Natural killer cell (primary cell): ENCODE data around the gene GRAMD2B. TPM values are rescaled to one million over a fixed set of nuclear protein-coding genes. Genes with fewer than 3 reads are reported as not detected.

Experiments used
- ATAC-seq, 3 donors: fragments of 150-1000 bp in 2 of 3; fragments of 200-7000 bp in 1 of 3; cut with Tn5 transposase; 1 replicate in 1 of 3; 2 replicates in 2 of 3; pipeline ENCODE4 v1.10.0; 2021; ENCODE audit warnings: mild to moderate bottlenecking in 2 of 3, moderate library complexity in 2 of 3
- DNase-seq, 2 donors: peaks; one replicate each; pipeline versions ENCODE4 v3.0.0 to v3.0.0-alpha.2; 2013 to 2021; ENCODE audit warnings: mixed read lengths in 1 of 2
- H3K27ac ChIP-seq: one replicate; pipeline ENCODE4 v1.5.1; 2013; ENCODE audit warnings: mild to moderate bottlenecking, low read length
- H3K27me3 ChIP-seq: one replicate; pipeline ENCODE4 v1.6.1; 2013; ENCODE audit warnings: low read length; ENCODE audit not compliant: control insufficient read depth, insufficient read depth
- H3K36me3 ChIP-seq: one replicate; pipeline ENCODE4 v1.6.1; 2013; ENCODE audit warnings: low read length; ENCODE audit not compliant: control insufficient read depth, insufficient read depth
- H3K4me1 ChIP-seq: one replicate; pipeline ENCODE4 v1.6.1; 2013; ENCODE audit warnings: low read length; ENCODE audit not compliant: control insufficient read depth, insufficient read depth
- H3K4me3 ChIP-seq: one replicate; pipeline ENCODE4 v1.5.1; 2013; ENCODE audit warnings: low read length
- H3K9me3 ChIP-seq: one replicate; pipeline ENCODE4 v1.6.1; 2013; ENCODE audit warnings: low read length; ENCODE audit not compliant: control insufficient read depth, insufficient read depth
- H3K27ac Mint-ChIP-seq, 2 donors: one replicate each; pipeline ENCODE4 v1.8.0; 2022; ENCODE audit warnings: mild to moderate bottlenecking in 2 of 2, mixed read lengths in 2 of 2, moderate library complexity in 1 of 2
- H3K27me3 Mint-ChIP-seq, 2 donors: one replicate each; pipeline ENCODE4 v1.8.0; 2022; ENCODE audit warnings: low read depth in 2 of 2, mixed read lengths in 2 of 2
- H3K36me3 Mint-ChIP-seq: one replicate; pipeline ENCODE4 v1.8.0; 2022; ENCODE audit warnings: mixed read lengths
- H3K4me1 Mint-ChIP-seq, 2 donors: one replicate each; pipeline ENCODE4 v1.8.0; 2022; ENCODE audit warnings: mixed read lengths in 2 of 2
- H3K4me3 Mint-ChIP-seq: one replicate; pipeline ENCODE4 v1.8.0; 2022; ENCODE audit warnings: mild to moderate bottlenecking, moderate library complexity, mixed read lengths
- H3K9me3 Mint-ChIP-seq, 2 donors: one replicate each; pipeline ENCODE4 v1.8.0; 2022; ENCODE audit warnings: mixed read lengths in 2 of 2
- WGBS: methylation state at CpG from one replicate; pipeline ENCODE4 v1.1.7; 2013; ENCODE audit warnings: missing lambda C conversion rate; ENCODE audit not compliant: insufficient coverage; 5-methylcytosine and 5-hydroxymethylcytosine counted together
- intact Hi-C: fragments of 100-400 bp; cut with micrococcal nuclease; formaldehyde crosslinking; loops from one replicate; pipeline ENCODE4 v1.14.2; 2022
- total RNA-seq, 4 donors: library from RNA; stranded (reverse); fragments of 120-200 nt in 1 of 4; gene quantifications; one replicate each; pipeline versions ENCODE4 v1.2.3 to v1.2.4, GENCODE V29; 2013 to 2022
- TF ChIP-seq, protein P1 (sequence below): fragments of 200-600 bp; IDR thresholded peaks from one replicate; pipeline ENCODE4 v1.8.0; 2022; ENCODE audit warnings: antibody characterized with exemption

GRAMD2B gene
- total RNA-seq, 3 donors from 2014 or later (not counting 1 experiment from before 2014, with no cell fraction given), result 9.2 to 15.4 (median 10.0) TPM

GRCh38 chr5:126454535-126454934 is 31.3 kb downstream of the GRAMD2B start:
- H3K9me3 ChIP-seq, result no peaks in the 10 kb centered on the region
- no peaks in the 10 kb centered on the region for H3K36me3 ChIP-seq
- H3K9me3 Mint-ChIP-seq, result no peaks in the 10 kb centered on the region
- H3K4me1 Mint-ChIP-seq, result peaks cover 33 to 42% of the 10 kb centered on the region in 2 donors
- H3K27me3 ChIP-seq, result no peaks in the 10 kb centered on the region
- intact Hi-C loops, result no loop called here
- ATAC-seq, result no peak
- H3K4me1 ChIP-seq, result peaks cover 17% of the 10 kb centered on the region
- no peak overlapping the region for H3K4me3 ChIP-seq
- H3K4me3 Mint-ChIP-seq, result no peak overlapping the region
- H3K27me3 Mint-ChIP-seq, result no peaks in the 10 kb centered on the region
- no peak overlapping the region for H3K27ac Mint-ChIP-seq
- TF ChIP-seq, protein P1, sequence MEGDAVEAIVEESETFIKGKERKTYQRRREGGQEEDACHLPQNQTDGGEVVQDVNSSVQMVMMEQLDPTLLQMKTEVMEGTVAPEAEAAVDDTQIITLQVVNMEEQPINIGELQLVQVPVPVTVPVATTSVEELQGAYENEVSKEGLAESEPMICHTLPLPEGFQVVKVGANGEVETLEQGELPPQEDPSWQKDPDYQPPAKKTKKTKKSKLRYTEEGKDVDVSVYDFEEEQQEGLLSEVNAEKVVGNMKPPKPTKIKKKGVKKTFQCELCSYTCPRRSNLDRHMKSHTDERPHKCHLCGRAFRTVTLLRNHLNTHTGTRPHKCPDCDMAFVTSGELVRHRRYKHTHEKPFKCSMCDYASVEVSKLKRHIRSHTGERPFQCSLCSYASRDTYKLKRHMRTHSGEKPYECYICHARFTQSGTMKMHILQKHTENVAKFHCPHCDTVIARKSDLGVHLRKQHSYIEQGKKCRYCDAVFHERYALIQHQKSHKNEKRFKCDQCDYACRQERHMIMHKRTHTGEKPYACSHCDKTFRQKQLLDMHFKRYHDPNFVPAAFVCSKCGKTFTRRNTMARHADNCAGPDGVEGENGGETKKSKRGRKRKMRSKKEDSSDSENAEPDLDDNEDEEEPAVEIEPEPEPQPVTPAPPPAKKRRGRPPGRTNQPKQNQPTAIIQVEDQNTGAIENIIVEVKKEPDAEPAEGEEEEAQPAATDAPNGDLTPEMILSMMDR, result no peak
- DNase-seq, result no peak
- no peaks in the 10 kb centered on the region for H3K36me3 Mint-ChIP-seq
- WGBS, result 100% methylated on average over 1 of the region's 1 CpG
- H3K27ac ChIP-seq, result no peak overlapping the region

DNA sequence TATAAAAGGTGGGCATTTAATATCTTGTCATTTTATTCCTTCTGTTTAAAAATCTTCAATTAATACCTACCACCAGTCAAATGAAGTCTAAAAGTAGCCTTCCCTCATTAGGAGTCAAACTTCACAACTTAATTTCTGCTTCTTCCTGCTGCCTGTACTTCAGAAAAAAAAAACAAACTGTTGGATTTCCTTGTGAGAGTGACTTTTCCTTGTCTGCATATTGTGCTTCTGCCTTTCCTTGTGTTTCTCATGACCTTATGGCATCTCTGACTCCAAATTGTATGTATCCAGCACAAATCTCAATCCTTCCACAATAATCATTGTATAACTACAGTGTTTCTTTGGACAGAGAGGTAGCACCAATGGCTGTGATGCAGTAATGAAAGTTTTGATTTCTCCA is 32.1 kb downstream of the GRAMD2B start:
- Mint-ChIP-seq H3K27ac (no peak overlapping the region), H3K4me3 (no peak overlapping the region), H3K4me1 (peaks cover 26 to 35% of the 10 kb centered on the region in 2 donors), H3K9me3 (no peaks in the 10 kb centered on the region), H3K27me3 (no peaks in the 10 kb centered on the region), H3K36me3 (no peaks in the 10 kb centered on the region)
- TF ChIP-seq, protein P1, result no peak
- Histone ChIP-seq H3K36me3 (no peaks in the 10 kb centered on the region), H3K27ac (no peak overlapping the region), H3K4me1 (peaks cover 12% of the 10 kb centered on the region), H3K4me3 (no peak overlapping the region), H3K9me3 (no peaks in the 10 kb centered on the region), H3K27me3 (no peaks in the 10 kb centered on the region)
- ATAC-seq (no peak), DNase-seq (no peak)
- intact Hi-C loops, result no loop called here

DNA sequence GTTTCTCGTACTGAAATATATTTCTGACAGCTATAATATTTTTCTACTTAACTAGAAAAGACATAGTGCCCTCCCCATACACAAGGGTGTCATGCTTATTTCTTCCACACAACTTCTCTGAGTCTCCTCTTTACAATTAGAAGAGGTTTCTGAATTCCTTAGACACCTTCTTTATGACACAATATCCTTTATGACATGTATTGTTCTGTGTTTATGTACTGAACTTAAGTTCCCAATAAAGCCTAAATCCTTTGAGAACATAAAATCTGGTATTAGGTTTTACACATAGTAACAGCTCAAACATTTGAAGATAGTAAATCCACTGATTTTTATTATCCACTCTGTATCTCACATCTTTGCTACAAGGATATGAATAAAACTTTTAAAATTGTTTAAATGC is 32.5 kb downstream of the GRAMD2B start:
- no CpG with 5 or more reads among the region's 1 CpG for WGBS
- DNase-seq (no peak), ATAC-seq (no peak)
- no peak overlapping the region for H3K4me3 Mint-ChIP-seq
- Histone ChIP-seq H3K4me1 (peaks cover 8% of the 10 kb centered on the region), H3K27ac (no peak overlapping the region), H3K36me3 (no peaks in the 10 kb centered on the region), H3K4me3 (no peak overlapping the region), H3K27me3 (no peaks in the 10 kb centered on the region), H3K9me3 (no peaks in the 10 kb centered on the region)
- H3K36me3 Mint-ChIP-seq, result no peaks in the 10 kb centered on the region
- no peak overlapping the region for H3K27ac Mint-ChIP-seq
- H3K27me3 Mint-ChIP-seq, result no peaks in the 10 kb centered on the region
- no peaks in the 10 kb centered on the region for H3K9me3 Mint-ChIP-seq
- TF ChIP-seq, protein P1, result no peak
- intact Hi-C loops, result no loop called here
- peaks cover 21 to 30% of the 10 kb centered on the region in 2 donors for H3K4me1 Mint-ChIP-seq

DNA sequence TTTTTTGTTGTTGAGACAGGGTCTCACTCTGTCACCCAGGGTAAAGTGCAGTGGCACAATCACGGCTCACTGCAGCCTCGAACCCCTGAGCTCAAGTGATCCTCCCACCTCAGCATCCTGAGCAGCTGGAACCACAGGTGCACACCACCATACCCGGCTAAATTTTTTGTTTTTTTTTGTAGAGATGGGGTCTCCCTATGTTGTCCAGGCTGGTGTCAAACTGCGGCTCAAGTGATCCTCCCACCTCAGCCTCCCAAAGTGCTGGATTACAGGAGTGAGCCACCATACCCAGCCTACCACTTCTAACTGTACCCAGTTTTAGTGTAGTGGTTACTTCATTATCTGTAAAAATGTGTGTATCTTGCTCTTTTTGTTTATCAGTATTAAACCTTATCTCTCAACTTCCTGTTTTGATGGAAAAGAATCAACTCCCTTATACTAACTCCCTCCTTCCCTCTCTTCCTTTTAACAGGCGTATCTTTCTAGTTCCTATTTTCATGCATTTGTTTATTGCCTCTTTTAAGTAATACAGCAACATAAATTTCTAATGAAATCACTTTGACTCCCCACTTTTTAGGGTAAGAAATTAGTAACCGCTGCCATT is 33.1 kb downstream of the GRAMD2B start:
- no peaks in the 10 kb centered on the region for H3K27me3 ChIP-seq
- TF ChIP-seq, protein P1, result no peak
- Mint-ChIP-seq H3K36me3 (no peaks in the 10 kb centered on the region), H3K27me3 (no peaks in the 10 kb centered on the region), H3K4me3 (no peak overlapping the region), H3K4me1 (peaks cover 15 to 27% of the 10 kb centered on the region in 2 donors), H3K9me3 (no peaks in the 10 kb centered on the region), H3K27ac (no peak overlapping the region)
- no peaks in the 10 kb centered on the region for H3K36me3 ChIP-seq
- no peak for DNase-seq
- peaks cover 4% of the 10 kb centered on the region for H3K4me1 ChIP-seq
- no peak overlapping the region for H3K4me3 ChIP-seq
- intact Hi-C loops, result no loop called here
- 67% methylated on average over 3 of the region's 6 CpGs for WGBS
- ATAC-seq, result no peak
- no peaks in the 10 kb centered on the region for H3K9me3 ChIP-seq
- no peak overlapping the region for H3K27ac ChIP-seq
